H1 (cell line): ENCODE data around the gene SBF1. TPM values are rescaled to one million over a fixed set of nuclear protein-coding genes. Genes with fewer than 3 reads are reported as not detected.

Source experiments
- CHD1 ChIP-seq: IDR thresholded peaks from 2 replicates; pipeline ENCODE4 v1.6.1; 2012; ENCODE audit warnings: low read depth, low read length, improper control_type of control experiment
- NRF1 ChIP-seq: IDR thresholded peaks from 2 replicates; pipeline ENCODE4 v1.6.1; 2011; ENCODE audit warnings: mild to moderate bottlenecking, low read depth, low read length, improper control_type of control experiment
- SAP30 ChIP-seq: fragments of 300-600 bp; sonication (generic); IDR thresholded peaks from 2 replicates; pipeline ENCODE4 v1.7.1; 2012; ENCODE audit warnings: low read length, moderate library complexity, mild to moderate bottlenecking, inconsistent platforms; ENCODE audit not compliant: insufficient read depth, insufficient replicate concordance
- SP2 ChIP-seq: IDR thresholded peaks from 2 replicates; pipeline ENCODE4 v1.6.1; 2012; ENCODE audit warnings: mild to moderate bottlenecking, low read length, inconsistent platforms
- polyA plus RNA-seq, 7 experiments: library from polyadenylated mRNA; depleted of rRNA in 3 of 7; stranded (reverse) in 5 of 7; unstranded in 2 of 7; fragments of >200 nt in 5 of 7; fragments of 200-250 nt in 2 of 7; gene quantifications; 1 replicate in 5 of 7; 2 replicates in 1 of 7; 4 replicates in 1 of 7; pipeline versions ENCODE4 v1.2.1 to v1.2.3, GENCODE V29; 2011 to 2013; ENCODE audit warnings: missing spikeins in 2 of 7, mixed read lengths in 2 of 7
- total RNA-seq: library from RNA; stranded (reverse); fragmentation: NEBNext Ultra II Directional; extraction: Animal tissue kit (Norgen Biotek cat#: 25700); gene quantifications from 2 replicates; pipeline ENCODE4 v1.2.1, GENCODE V29; 2021
- TF ChIP-seq, protein P1 (sequence below): IDR thresholded peaks from 2 replicates; pipeline ENCODE4 v1.6.1; 2012; ENCODE audit warnings: low read length, inconsistent platforms

SBF1 gene
- total and polyA plus RNA-seq, 2 of the 8 experiments (the other 6 are each of a cell fraction or from before 2014, with no cell fraction given), result 29.1 to 71.5 TPM

DNA sequence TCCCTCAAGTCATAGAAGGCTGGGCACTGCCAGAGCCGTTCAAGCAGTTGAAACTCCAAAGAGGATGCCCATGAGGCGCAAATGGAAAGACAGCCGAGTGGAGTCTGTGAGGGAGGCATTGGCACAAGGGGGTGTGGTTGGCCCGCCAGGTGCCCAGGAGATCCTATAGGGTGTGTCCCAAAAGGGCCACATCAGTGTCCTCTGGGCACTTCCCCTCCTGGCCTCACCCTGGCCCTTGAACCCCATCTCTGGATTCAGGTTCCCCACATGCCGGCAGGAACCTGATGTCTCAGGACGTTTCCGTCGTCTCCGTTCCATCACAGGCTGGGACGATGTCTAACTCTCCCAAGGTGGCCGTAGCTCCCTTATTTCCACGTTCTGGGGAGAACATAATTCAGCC, 54.3 kb downstream of the SBF1 start (continued):
- TF ChIP-seq, protein P1, sequence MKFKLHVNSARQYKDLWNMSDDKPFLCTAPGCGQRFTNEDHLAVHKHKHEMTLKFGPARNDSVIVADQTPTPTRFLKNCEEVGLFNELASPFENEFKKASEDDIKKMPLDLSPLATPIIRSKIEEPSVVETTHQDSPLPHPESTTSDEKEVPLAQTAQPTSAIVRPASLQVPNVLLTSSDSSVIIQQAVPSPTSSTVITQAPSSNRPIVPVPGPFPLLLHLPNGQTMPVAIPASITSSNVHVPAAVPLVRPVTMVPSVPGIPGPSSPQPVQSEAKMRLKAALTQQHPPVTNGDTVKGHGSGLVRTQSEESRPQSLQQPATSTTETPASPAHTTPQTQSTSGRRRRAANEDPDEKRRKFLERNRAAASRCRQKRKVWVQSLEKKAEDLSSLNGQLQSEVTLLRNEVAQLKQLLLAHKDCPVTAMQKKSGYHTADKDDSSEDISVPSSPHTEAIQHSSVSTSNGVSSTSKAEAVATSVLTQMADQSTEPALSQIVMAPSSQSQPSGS, result no peak
- no peak for TF ChIP-seq NRF1
- no peak for TF ChIP-seq SP2
- TF ChIP-seq CHD1, result no peak
- TF ChIP-seq SAP30, result no peak
